ENCODE data around the gene ZNF362.

DNA sequence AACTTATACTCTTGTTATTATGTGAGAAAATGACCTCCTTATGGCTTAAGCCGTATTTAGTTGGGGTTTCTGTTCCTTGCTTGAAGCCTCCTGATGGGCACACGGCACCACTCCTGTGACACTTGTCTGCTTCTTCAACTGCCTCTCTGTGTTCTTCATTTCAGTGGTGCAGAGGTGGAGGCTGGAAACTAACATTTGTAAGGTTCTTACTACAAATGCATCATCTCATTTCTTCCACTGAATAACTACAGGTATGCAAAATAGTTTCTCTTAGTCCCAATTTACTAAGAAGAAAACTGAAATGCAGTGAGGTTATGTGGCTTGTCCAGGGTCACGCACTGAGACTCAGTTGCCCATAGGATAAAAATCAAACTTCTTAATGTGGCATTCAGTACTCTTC is 23.6 kb upstream of the ZNF362 start:
- no peak for TF ChIP-seq EZH2 (IDR thresholded peaks at IDR 0.05; ENCODE audit: insufficient read depth, poor library complexity, severe bottlenecking)
- no peak for TF ChIP-seq EZH2phosphoT487 (IDR thresholded peaks at IDR 0.05; ENCODE audit: insufficient read depth, low read depth)
